GM12878 (cell line): ENCODE results near the gene COL1A1. TPM values are rescaled to one million over a fixed set of nuclear protein-coding genes. Genes with fewer than 3 reads are reported as not detected.

Experiments used
- CEBPB ChIP-seq, 2 experiments: fragments of 150-350 bp in 1 of 2; IDR thresholded peaks; 2 replicates each; pipeline ENCODE4 v1.6.1; 2012 to 2014; ENCODE audit warnings: low read depth in 2 of 2, low read length in 2 of 2, borderline replicate concordance in 1 of 2, inconsistent platforms in 1 of 2
- DPF2 ChIP-seq: fragments of 450-650 bp; IDR thresholded peaks from 2 replicates; pipeline ENCODE4 v1.6.1; 2017; ENCODE audit warnings: mild to moderate bottlenecking
- MEF2A ChIP-seq: IDR thresholded peaks from 2 replicates; pipeline ENCODE4 v1.6.1; 2011; ENCODE audit warnings: low read depth, mild to moderate bottlenecking, low read length, moderate library complexity; ENCODE audit not compliant: insufficient read depth
- NR2C1 ChIP-seq: fragments of 450-650 bp; IDR thresholded peaks from 2 replicates; pipeline ENCODE4 v1.6.1; 2017; ENCODE audit warnings: antibody characterized with exemption, mild to moderate bottlenecking, moderate library complexity
- NR2C2 ChIP-seq: IDR thresholded peaks from 2 replicates; pipeline ENCODE4 v1.6.1; 2011; ENCODE audit warnings: borderline replicate concordance, low read depth; ENCODE audit not compliant: control insufficient read depth, insufficient read length
- RCOR1 ChIP-seq: conservative IDR thresholded peaks from 2 replicates; pipeline ENCODE4 v1.6.1; 2012; ENCODE audit warnings: low read depth, low read length, improper control_type of control experiment
- SIN3A ChIP-seq: IDR thresholded peaks from 2 replicates; pipeline ENCODE4 v1.6.1; 2012; ENCODE audit warnings: low read depth, low read length, improper control_type of control experiment
- SMARCA5 ChIP-seq: fragments of 450-650 bp; IDR thresholded peaks from 2 replicates; pipeline ENCODE4 v1.6.1; 2017; ENCODE audit warnings: mild to moderate bottlenecking
- SP1 ChIP-seq: IDR thresholded peaks from one replicate; pipeline ENCODE4 v1.6.1; 2011; ENCODE audit warnings: low read depth, low read length
- SPI1 ChIP-seq: IDR thresholded peaks from 2 replicates; pipeline ENCODE4 v1.6.1; 2011; ENCODE audit warnings: low read depth, mild to moderate bottlenecking, low read length, moderate library complexity, borderline replicate concordance; ENCODE audit not compliant: insufficient read depth
- TARDBP ChIP-seq: IDR thresholded peaks from 2 replicates; pipeline ENCODE4 v1.6.1; 2016; ENCODE audit warnings: borderline replicate concordance
- TCF12 ChIP-seq: IDR thresholded peaks from 2 replicates; pipeline ENCODE4 v1.6.1; 2011; ENCODE audit warnings: low read depth, mild to moderate bottlenecking, low read length
- ZSCAN29 ChIP-seq: fragments of 450-650 bp; IDR thresholded peaks from 2 replicates; pipeline ENCODE4 v1.6.1; 2017; ENCODE audit warnings: mild to moderate bottlenecking, moderate library complexity
- polyA plus RNA-seq, 11 experiments: library from polyadenylated mRNA; depleted of rRNA in 4 of 11; unstranded in 6 of 11; stranded (reverse) in 5 of 11; fragments of >200 nt; fragmentation: Nextera tagmentation in 4 of 11; fragmentation: Illumina TruSeq in 1 of 11; extraction: Ambion mirVana in 4 of 11; extraction: Trizol in 1 of 11; gene quantifications; 1 replicate in 1 of 11; 2 replicates in 10 of 11; pipeline versions ENCODE4 v1.2.1 to v1.2.3, GENCODE V29; 2011 to 2016; ENCODE audit warnings: inconsistent platforms in 2 of 11, missing spikeins in 2 of 11, low read depth in 1 of 11
- total RNA-seq, 4 experiments: library from RNA; depleted of rRNA in 3 of 4; stranded (reverse); fragments of >200 nt in 3 of 4; fragmentation: Illumina TruSeq in 1 of 4; extraction: Trizol in 1 of 4; gene quantifications; 2 replicates each; pipeline versions ENCODE4 v1.2.1 to v1.2.3, GENCODE V29; 2013 to 2021
- TF ChIP-seq, protein P1 (sequence below): IDR thresholded peaks from 2 replicates; pipeline ENCODE4 v1.6.1; 2011; ENCODE audit warnings: borderline replicate concordance, low read depth, mild to moderate bottlenecking, moderate library complexity, mixed read lengths, low read length; ENCODE audit not compliant: insufficient read depth; ENCODE audit errors: extremely low read length
- TF ChIP-seq, protein P2 (sequence below): fragments of 450-650 bp; IDR thresholded peaks from 2 replicates; pipeline ENCODE4 v1.6.1; 2018; ENCODE audit warnings: borderline replicate concordance, mild to moderate bottlenecking; ENCODE audit not compliant: partially characterized antibody
- TF ChIP-seq, protein P3 (sequence below): fragments of 450-650 bp; IDR thresholded peaks from 2 replicates; pipeline ENCODE4 v1.6.1; 2017; ENCODE audit warnings: borderline replicate concordance
- TF ChIP-seq, protein P4 (sequence below): IDR thresholded peaks from 2 replicates; pipeline ENCODE4 v1.6.1; 2012; ENCODE audit warnings: improper control_type of control experiment, low read depth, low read length; ENCODE audit not compliant: insufficient replicate concordance
- TF ChIP-seq, protein P5 (sequence below): IDR thresholded peaks from 2 replicates; pipeline ENCODE4 v1.6.1; 2012; ENCODE audit warnings: low read length, inconsistent platforms

Gene COL1A1
- total and polyA plus RNA-seq, 10 of the 15 experiments (the other 5 are each of a cell fraction or from before 2014, with no cell fraction given): 0.18 to 7.7 (median 2.3) TPM

DNA sequence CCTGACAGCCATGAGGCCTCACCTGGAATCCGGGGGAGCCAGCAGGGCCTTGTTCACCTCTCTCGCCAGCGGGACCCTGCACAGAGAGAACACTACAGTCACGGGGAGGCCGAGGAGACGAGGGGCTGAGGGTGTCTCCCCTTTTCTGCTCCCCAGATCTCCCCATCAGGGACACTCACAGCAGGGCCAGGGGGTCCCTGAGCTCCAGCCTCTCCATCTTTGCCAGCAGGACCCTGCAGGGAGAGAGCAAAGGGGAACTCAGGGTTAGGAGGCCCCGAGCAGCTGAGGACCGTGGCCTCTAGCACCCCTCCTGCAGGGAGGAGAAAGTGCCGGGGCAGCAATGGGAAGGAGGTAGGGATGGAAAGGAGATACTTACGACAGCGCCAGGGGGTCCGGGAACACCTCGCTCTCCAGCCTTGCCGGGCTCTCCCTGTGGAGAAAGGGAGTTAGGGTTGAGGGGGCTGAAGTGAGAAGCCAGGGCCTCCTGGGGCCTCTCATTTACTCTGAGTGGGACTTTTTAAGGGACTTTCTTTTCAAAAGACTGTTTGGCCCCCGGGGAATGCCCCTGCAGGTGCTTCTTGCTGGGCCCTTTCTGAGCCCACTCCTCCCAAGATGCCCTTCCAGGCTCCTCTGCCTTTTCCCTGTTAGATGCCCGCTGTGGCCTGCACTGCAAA lies 8.7 kb downstream of the COL1A1 start (continued):
- TF ChIP-seq CEBPB (IDR thresholded peaks at IDR 0.05; ENCODE audit: borderline replicate concordance in 1 of 2, low read depth in 2 of 2, low read length in 2 of 2) (no peak), MEF2A (no peak), SPI1 (no peak), ZSCAN29 (no peak), SMARCA5 (no peak), NR2C1 (no peak), NR2C2 (no peak), SP1 (no peak), DPF2 (0 out of 2 replicates have a peak, but pooled peaks have one; percentile 38), TCF12 (peak; percentile 84), TARDBP (no peak), RCOR1 (no peak), SIN3A (no peak)
- TF ChIP-seq, protein P1, sequence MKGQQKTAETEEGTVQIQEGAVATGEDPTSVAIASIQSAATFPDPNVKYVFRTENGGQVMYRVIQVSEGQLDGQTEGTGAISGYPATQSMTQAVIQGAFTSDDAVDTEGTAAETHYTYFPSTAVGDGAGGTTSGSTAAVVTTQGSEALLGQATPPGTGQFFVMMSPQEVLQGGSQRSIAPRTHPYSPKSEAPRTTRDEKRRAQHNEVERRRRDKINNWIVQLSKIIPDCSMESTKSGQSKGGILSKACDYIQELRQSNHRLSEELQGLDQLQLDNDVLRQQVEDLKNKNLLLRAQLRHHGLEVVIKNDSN: no peak
- TF ChIP-seq, protein P2, sequence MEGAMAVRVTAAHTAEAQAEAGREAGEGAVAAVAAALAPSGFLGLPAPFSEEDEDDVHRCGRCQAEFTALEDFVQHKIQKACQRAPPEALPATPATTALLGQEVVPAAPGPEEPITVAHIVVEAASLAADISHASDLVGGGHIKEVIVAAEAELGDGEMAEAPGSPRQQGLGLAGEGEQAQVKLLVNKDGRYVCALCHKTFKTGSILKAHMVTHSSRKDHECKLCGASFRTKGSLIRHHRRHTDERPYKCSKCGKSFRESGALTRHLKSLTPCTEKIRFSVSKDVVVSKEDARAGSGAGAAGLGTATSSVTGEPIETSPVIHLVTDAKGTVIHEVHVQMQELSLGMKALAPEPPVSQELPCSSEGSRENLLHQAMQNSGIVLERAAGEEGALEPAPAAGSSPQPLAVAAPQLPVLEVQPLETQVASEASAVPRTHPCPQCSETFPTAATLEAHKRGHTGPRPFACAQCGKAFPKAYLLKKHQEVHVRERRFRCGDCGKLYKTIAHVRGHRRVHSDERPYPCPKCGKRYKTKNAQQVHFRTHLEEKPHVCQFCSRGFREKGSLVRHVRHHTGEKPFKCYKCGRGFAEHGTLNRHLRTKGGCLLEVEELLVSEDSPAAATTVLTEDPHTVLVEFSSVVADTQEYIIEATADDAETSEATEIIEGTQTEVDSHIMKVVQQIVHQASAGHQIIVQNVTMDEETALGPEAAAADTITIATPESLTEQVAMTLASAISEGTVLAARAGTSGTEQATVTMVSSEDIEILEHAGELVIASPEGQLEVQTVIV: no peak
- TF ChIP-seq, protein P3, sequence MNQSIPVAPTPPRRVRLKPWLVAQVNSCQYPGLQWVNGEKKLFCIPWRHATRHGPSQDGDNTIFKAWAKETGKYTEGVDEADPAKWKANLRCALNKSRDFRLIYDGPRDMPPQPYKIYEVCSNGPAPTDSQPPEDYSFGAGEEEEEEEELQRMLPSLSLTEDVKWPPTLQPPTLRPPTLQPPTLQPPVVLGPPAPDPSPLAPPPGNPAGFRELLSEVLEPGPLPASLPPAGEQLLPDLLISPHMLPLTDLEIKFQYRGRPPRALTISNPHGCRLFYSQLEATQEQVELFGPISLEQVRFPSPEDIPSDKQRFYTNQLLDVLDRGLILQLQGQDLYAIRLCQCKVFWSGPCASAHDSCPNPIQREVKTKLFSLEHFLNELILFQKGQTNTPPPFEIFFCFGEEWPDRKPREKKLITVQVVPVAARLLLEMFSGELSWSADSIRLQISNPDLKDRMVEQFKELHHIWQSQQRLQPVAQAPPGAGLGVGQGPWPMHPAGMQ: no peak
- TF ChIP-seq, protein P4, sequence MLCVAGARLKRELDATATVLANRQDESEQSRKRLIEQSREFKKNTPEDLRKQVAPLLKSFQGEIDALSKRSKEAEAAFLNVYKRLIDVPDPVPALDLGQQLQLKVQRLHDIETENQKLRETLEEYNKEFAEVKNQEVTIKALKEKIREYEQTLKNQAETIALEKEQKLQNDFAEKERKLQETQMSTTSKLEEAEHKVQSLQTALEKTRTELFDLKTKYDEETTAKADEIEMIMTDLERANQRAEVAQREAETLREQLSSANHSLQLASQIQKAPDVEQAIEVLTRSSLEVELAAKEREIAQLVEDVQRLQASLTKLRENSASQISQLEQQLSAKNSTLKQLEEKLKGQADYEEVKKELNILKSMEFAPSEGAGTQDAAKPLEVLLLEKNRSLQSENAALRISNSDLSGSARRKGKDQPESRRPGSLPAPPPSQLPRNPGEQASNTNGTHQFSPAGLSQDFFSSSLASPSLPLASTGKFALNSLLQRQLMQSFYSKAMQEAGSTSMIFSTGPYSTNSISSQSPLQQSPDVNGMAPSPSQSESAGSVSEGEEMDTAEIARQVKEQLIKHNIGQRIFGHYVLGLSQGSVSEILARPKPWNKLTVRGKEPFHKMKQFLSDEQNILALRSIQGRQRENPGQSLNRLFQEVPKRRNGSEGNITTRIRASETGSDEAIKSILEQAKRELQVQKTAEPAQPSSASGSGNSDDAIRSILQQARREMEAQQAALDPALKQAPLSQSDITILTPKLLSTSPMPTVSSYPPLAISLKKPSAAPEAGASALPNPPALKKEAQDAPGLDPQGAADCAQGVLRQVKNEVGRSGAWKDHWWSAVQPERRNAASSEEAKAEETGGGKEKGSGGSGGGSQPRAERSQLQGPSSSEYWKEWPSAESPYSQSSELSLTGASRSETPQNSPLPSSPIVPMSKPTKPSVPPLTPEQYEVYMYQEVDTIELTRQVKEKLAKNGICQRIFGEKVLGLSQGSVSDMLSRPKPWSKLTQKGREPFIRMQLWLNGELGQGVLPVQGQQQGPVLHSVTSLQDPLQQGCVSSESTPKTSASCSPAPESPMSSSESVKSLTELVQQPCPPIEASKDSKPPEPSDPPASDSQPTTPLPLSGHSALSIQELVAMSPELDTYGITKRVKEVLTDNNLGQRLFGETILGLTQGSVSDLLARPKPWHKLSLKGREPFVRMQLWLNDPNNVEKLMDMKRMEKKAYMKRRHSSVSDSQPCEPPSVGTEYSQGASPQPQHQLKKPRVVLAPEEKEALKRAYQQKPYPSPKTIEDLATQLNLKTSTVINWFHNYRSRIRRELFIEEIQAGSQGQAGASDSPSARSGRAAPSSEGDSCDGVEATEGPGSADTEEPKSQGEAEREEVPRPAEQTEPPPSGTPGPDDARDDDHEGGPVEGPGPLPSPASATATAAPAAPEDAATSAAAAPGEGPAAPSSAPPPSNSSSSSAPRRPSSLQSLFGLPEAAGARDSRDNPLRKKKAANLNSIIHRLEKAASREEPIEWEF: no peak
- TF ChIP-seq, protein P5, sequence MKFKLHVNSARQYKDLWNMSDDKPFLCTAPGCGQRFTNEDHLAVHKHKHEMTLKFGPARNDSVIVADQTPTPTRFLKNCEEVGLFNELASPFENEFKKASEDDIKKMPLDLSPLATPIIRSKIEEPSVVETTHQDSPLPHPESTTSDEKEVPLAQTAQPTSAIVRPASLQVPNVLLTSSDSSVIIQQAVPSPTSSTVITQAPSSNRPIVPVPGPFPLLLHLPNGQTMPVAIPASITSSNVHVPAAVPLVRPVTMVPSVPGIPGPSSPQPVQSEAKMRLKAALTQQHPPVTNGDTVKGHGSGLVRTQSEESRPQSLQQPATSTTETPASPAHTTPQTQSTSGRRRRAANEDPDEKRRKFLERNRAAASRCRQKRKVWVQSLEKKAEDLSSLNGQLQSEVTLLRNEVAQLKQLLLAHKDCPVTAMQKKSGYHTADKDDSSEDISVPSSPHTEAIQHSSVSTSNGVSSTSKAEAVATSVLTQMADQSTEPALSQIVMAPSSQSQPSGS: no peak
